ENCODE results near the gene BTAF1.
"Not testable (repeated sequence)": the region's sequence is repeated elsewhere in the genome, so short reads cannot be mapped to it uniquely, and the experiment has no call there.

BTAF1 gene

GRCh38 chr10:91923371-91924211 lies at the start of gene BTAF1:
Gene BTAF1 (plus strand): TSS chr10:91923770. CDS start chr10:91924077, 307 bp downstream.
- DNase-seq (ENCODE audit: low spot score), result peak; percentile 88

- DNase-seq (ENCODE audit: low spot score), result no peak
These were observed 48.4 kb upstream of the BTAF1 start for GRCh38 chr10:91875156-91875555.

GRCh38 chr10:91875779-91876178 lies 47.8 kb upstream of the BTAF1 start:
- no peak for DNase-seq (ENCODE audit: low spot score)

GRCh38 chr10:91879515-91880170 lies 43.9 kb upstream of the BTAF1 start:
- DNase-seq (ENCODE audit: low spot score), result no peak

GRCh38 chr10:91880310-91880709 lies 43.3 kb upstream of the BTAF1 start:
- no peak for DNase-seq (ENCODE audit: low spot score)

GRCh38 chr10:91883549-91884444 lies 39.8 kb upstream of the BTAF1 start:
- no peak for DNase-seq (ENCODE audit: low spot score)

- DNase-seq (ENCODE audit: low spot score), result no peak
These were observed 39.0 kb upstream of the BTAF1 start for GRCh38 chr10:91884536-91884935.

GRCh38 chr10:91885362-91886079 lies 38.0 kb upstream of the BTAF1 start:
- DNase-seq (ENCODE audit: low spot score), result no peak

- DNase-seq (ENCODE audit: low spot score), result no peak
These were observed 36.7 kb upstream of the BTAF1 start for GRCh38 chr10:91886954-91887271.

GRCh38 chr10:91887272-91888076 lies 36.1 kb upstream of the BTAF1 start:
- DNase-seq (ENCODE audit: low spot score), result no peak

GRCh38 chr10:91891125-91892001 lies 32.2 kb upstream of the BTAF1 start:
- DNase-seq (ENCODE audit: low spot score), result no peak

GRCh38 chr10:91893051-91893450 lies 30.5 kb upstream of the BTAF1 start:
- no peak for DNase-seq (ENCODE audit: low spot score)

GRCh38 chr10:91894261-91894685 lies 29.3 kb upstream of the BTAF1 start:
- DNase-seq (ENCODE audit: low spot score), result not testable (repeated sequence)

GRCh38 chr10:91896212-91896756 lies 27.3 kb upstream of the BTAF1 start:
- DNase-seq (ENCODE audit: low spot score), result no peak

GRCh38 chr10:91897421-91897820 lies 26.1 kb upstream of the BTAF1 start:
- no peak for DNase-seq (ENCODE audit: low spot score)

GRCh38 chr10:91901784-91902677 lies 21.5 kb upstream of the BTAF1 start:
- DNase-seq (ENCODE audit: low spot score), result peak; percentile 71

- DNase-seq (ENCODE audit: low spot score), result no peak
These were observed 16.5 kb upstream of the BTAF1 start for GRCh38 chr10:91907033-91907594.

GRCh38 chr10:91907914-91908336 lies 15.6 kb upstream of the BTAF1 start:
- DNase-seq (ENCODE audit: low spot score), result no peak
